ENCODE results near the gene TSFM.

Gene TSFM

Small RNAs within 50 kb of the gene (small RNA-seq; reads per million reads assigned to genes)
- gene MIR26A2 (0.13 to 1.1 reads per million in 2 experiments), gene RNU6-1083P (0 reads per million in 2 experiments)
